Parathyroid adenoma (tissue), 2 donors: ENCODE data around the gene MRPL18.

ENCODE experiments used
- H2AFZ ChIP-seq: fragments of 300-600 bp; sonication (generic); one replicate; pipeline ENCODE4 v1.7.0; 2017; ENCODE audit warnings: antibody characterized with exemption, mild to moderate bottlenecking
- H3K27ac ChIP-seq: fragments of 300-600 bp; sonication (generic); one replicate; pipeline ENCODE4 v1.7.0; 2017
- H3K27me3 ChIP-seq: fragments of 300-600 bp; sonication (generic); one replicate; pipeline ENCODE4 v1.7.0; 2017; ENCODE audit warnings: low read length; ENCODE audit not compliant: control insufficient read depth, insufficient read depth
- H3K36me3 ChIP-seq: fragments of 300-600 bp; sonication (generic); one replicate; pipeline ENCODE4 v1.7.0; 2017; ENCODE audit warnings: low read length; ENCODE audit not compliant: control insufficient read depth, insufficient read depth
- H3K4me1 ChIP-seq: fragments of 300-600 bp; sonication (generic); one replicate; pipeline ENCODE4 v1.7.0; 2017; ENCODE audit warnings: control low read depth
- H3K4me2 ChIP-seq: fragments of 300-600 bp; sonication (generic); one replicate; pipeline ENCODE4 v1.7.0; 2017; ENCODE audit warnings: low read length
- H3K4me3 ChIP-seq: fragments of 300-600 bp; sonication (generic); one replicate; pipeline ENCODE4 v1.7.0; 2017; ENCODE audit warnings: low read depth, low read length
- H3K79me2 ChIP-seq: fragments of 300-600 bp; sonication (generic); one replicate; pipeline ENCODE4 v1.7.0; 2017; ENCODE audit warnings: control low read depth
- H3K9ac ChIP-seq: fragments of 300-600 bp; sonication (generic); one replicate; pipeline ENCODE4 v1.7.0; 2017; ENCODE audit warnings: mild to moderate bottlenecking
- H3K9me3 ChIP-seq: fragments of 300-600 bp; sonication (generic); one replicate; pipeline ENCODE4 v1.7.0; 2017; ENCODE audit warnings: low read length; ENCODE audit not compliant: control insufficient read depth
- TF ChIP-seq, protein P1 (sequence below): fragments of 300-600 bp; sonication (generic); IDR thresholded peaks from one replicate; pipeline ENCODE4 v1.7.0; 2017; ENCODE audit warnings: antibody characterized with exemption, mild to moderate bottlenecking
- donor health status: primary hyperparathyroidism.

The MRPL18 gene

DNA sequence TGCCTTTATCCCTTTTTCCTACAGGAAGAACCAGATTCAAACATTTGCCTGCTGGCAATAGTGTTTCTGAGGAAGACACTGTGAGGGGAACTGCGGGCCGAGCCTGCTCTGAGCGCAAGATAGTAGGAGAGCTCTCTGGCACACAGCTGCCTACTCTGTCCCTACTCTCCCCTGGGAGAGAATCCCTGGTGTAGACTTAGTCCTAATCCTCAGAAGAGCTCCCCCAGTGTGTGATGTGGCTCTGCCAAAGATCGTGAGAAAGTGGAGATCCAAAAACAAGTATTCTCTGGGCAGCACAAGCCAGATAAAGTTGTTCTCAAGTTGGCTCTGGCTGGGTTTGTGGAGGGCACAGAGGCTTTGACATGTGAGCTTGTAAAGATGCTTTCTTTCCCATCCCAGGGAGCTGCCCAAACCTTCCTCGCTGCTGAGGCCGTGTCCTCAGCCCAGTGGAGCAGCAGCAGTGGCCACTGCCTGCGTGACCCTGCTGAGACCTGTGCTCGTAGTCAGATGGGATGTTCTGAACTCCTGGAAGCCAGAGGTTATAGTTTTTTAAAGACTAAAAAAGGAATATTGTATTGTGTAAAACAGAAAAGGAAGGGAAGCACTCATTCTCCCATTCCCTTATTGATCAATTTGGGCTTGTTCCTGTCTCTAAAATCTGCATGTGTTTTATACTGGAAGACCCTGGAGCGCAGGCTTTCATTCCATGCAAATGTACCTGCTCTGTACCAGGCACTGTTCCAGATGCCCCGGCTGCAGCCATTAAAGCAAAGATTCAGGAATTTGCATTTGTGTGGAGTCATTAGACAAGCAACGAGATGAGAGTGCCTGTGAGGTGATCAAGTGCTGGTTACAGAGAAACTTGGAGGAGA lies 40.5 kb downstream of the MRPL18 start:
- H3K27ac ChIP-seq = no peak overlapping the region
- H3K4me1 ChIP-seq = no peaks in the 10 kb centered on the region
- TF ChIP-seq, protein P1, sequence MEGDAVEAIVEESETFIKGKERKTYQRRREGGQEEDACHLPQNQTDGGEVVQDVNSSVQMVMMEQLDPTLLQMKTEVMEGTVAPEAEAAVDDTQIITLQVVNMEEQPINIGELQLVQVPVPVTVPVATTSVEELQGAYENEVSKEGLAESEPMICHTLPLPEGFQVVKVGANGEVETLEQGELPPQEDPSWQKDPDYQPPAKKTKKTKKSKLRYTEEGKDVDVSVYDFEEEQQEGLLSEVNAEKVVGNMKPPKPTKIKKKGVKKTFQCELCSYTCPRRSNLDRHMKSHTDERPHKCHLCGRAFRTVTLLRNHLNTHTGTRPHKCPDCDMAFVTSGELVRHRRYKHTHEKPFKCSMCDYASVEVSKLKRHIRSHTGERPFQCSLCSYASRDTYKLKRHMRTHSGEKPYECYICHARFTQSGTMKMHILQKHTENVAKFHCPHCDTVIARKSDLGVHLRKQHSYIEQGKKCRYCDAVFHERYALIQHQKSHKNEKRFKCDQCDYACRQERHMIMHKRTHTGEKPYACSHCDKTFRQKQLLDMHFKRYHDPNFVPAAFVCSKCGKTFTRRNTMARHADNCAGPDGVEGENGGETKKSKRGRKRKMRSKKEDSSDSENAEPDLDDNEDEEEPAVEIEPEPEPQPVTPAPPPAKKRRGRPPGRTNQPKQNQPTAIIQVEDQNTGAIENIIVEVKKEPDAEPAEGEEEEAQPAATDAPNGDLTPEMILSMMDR = no peak
- H3K4me3 ChIP-seq = no peak overlapping the region
- H3K4me2 ChIP-seq = no peak overlapping the region
- no peaks in the 10 kb centered on the region for H3K36me3 ChIP-seq
- H2AFZ ChIP-seq = no peak overlapping the region
- H3K79me2 ChIP-seq = no peaks in the 10 kb centered on the region
- no peaks in the 10 kb centered on the region for H3K9me3 ChIP-seq
- no peaks in the 10 kb centered on the region for H3K27me3 ChIP-seq
- H3K9ac ChIP-seq = no peak overlapping the region

DNA sequence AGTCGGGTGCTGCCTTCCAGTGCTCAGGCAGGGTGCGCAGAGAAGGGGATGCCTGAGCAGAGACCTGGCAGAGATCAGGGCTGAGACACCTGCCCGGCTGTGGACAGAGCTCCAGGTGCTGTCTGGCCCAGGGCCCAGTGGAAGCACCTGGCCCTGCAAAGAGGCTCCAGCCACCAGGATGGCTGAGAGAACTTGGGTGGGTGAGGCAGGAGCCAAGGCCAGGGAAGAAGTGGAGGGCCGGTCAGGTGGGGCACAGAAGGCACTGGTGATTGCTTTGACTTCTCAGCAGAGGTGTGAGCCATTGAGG lies 41.1 kb downstream of the MRPL18 start:
- Histone ChIP-seq H3K27me3 (no peaks in the 10 kb centered on the region), H2AFZ (no peak overlapping the region), H3K27ac (no peak overlapping the region), H3K9me3 (no peaks in the 10 kb centered on the region), H3K4me2 (no peak overlapping the region), H3K36me3 (no peaks in the 10 kb centered on the region), H3K79me2 (no peaks in the 10 kb centered on the region), H3K4me1 (no peaks in the 10 kb centered on the region), H3K4me3 (no peak overlapping the region), H3K9ac (no peak overlapping the region)
- TF ChIP-seq, protein P1 = no peak

DNA sequence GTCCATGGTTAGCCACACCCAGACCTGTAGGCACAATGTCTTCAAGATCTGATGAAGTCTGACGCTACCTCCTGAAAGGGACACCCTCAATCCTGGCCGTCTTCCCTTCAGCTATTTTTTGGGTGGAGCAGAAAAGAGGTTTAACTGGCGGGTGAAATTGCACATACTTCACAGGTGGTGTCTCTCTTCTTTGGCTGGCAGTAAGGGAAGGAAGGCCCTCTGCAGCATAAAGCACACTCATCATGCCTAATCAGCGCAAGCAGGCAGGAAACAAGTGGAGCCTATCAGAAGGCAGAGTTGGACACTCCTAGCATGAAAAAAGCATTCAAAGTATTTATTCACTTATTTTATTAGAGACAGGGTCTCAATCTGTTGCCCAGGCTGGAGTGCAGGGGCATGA lies 42.7 kb downstream of the MRPL18 start:
- no peak overlapping the region for H3K4me3 ChIP-seq
- H3K36me3 ChIP-seq = no peaks in the 10 kb centered on the region
- H3K9me3 ChIP-seq = no peaks in the 10 kb centered on the region
- no peaks in the 10 kb centered on the region for H3K4me1 ChIP-seq
- H3K27me3 ChIP-seq = no peaks in the 10 kb centered on the region
- no peak overlapping the region for H2AFZ ChIP-seq
- H3K27ac ChIP-seq = no peak overlapping the region
- no peak overlapping the region for H3K4me2 ChIP-seq
- no peaks in the 10 kb centered on the region for H3K79me2 ChIP-seq
- TF ChIP-seq, protein P1 = no peak
- no peak overlapping the region for H3K9ac ChIP-seq

DNA sequence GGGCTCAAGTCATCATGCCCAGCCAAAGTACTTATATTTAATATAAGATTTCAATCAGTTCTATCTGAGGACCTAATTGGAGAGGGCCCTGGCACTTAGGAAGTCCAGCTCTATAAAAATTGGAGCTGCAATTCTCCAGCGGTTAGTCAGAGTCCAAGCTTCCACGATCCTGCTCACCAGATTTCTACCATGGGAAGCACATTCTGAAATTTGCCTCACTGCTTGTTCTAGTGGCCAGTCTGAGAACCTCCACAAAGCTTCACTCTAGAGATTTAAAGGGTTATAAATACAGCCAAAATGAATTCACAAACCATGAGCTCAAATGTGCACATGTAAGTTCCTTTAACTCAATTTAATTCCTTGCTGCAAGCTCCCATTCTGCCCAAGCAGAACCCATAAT lies 43.3 kb downstream of the MRPL18 start:
- no peaks in the 10 kb centered on the region for H3K79me2 ChIP-seq
- TF ChIP-seq, protein P1 = no peak
- H3K36me3 ChIP-seq = no peaks in the 10 kb centered on the region
- no peaks in the 10 kb centered on the region for H3K9me3 ChIP-seq
- no peaks in the 10 kb centered on the region for H3K27me3 ChIP-seq
- no peaks in the 10 kb centered on the region for H3K4me1 ChIP-seq
- no peak overlapping the region for H2AFZ ChIP-seq
- H3K4me2 ChIP-seq = no peak overlapping the region
- H3K4me3 ChIP-seq = no peak overlapping the region
- H3K27ac ChIP-seq = no peak overlapping the region
- no peak overlapping the region for H3K9ac ChIP-seq

DNA sequence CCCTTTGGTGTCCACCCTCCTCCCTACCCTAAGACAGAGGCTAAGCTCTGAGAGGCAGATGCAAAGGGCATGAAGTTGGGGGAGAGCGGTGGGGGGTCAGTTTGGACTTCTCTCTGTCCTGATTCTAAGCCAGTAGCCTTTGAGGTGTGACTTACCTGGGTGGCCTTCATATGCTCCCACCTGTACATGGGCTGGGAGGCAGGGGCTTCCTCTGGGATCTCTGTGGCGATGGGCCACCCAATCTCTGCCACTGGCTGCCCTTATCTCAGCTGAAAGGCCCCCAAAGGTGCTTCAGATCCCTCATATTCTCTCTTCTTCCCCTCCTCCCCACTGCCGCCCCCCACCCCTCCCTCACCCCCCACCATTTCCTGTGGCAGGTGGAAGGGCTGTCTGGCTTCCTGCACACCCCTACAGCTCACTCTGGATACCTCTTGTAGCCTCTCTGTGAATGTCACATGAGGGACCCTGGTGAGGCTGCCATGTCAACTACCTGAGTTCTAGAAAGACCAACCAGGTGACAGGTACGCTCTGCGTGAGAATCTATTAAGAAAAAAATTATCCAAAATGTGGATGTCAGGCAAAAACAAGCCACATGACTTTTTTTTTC lies 43.8 kb downstream of the MRPL18 start:
- Histone ChIP-seq H3K4me1 (no peaks in the 10 kb centered on the region), H3K9ac (no peak overlapping the region), H3K79me2 (no peaks in the 10 kb centered on the region), H3K9me3 (no peaks in the 10 kb centered on the region), H3K4me3 (no peak overlapping the region), H3K4me2 (no peak overlapping the region), H3K27me3 (no peaks in the 10 kb centered on the region), H3K27ac (no peak overlapping the region), H2AFZ (no peak overlapping the region), H3K36me3 (no peaks in the 10 kb centered on the region)
- TF ChIP-seq, protein P1 = no peak
